HK-2 (cell line): ENCODE data around the gene BCKDHB.
A peak's percentile ranks its signal among the peaks of the same experiment; 100 is the strongest.
"Not testable (repeated sequence)": the region's sequence is repeated elsewhere in the genome, so short reads cannot be mapped to it uniquely, and the experiment has no call there.

Source experiments
- DNase-seq: peaks from one replicate; pipeline ENCODE4 v3.0.0-alpha.2; 2018; ENCODE audit not compliant: unreplicated experiment

BCKDHB gene

DNA sequence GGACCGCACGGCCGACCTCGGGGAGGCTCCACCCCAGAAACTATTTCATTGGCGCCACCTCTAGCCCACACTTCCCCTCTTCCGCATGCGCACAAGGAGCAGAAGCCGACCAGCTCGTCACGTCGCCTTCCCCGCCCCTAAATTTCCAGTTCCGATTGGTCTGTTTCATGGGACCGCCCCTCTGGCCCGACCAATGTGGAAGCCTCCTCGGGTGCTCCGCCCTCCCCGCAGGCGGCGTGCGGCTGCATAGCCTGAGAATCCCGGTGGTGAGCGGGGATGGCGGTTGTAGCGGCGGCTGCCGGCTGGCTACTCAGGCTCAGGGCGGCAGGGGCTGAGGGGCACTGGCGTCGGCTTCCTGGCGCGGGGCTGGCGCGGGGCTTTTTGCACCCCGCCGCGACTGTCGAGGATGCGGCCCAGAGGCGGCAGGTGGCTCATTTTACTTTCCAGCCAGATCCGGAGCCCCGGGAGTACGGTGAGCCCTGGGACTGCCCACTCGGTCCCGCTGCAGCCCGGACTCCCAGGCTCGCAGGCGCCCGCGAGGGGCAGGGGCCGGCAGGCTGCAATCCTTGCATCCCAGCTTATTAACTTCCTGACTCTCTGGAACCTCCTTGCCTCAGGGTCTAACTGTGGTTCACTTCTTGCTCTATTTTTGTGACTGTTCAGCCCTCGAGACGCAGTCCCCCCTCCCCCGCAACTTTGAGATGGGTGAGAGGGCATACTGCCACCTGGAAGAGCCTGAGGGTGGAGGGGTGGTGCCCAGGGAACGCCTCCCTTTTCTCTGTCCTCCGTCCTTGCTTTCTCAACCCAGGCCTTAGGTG is at the start of gene BCKDHB:
TSS of gene BCKDHB (plus strand) at position 254 of the 818 bp plus-strand sequence. CDS start at position 277, 23 bp downstream.
- peak; percentile 98 for DNase-seq

DNA sequence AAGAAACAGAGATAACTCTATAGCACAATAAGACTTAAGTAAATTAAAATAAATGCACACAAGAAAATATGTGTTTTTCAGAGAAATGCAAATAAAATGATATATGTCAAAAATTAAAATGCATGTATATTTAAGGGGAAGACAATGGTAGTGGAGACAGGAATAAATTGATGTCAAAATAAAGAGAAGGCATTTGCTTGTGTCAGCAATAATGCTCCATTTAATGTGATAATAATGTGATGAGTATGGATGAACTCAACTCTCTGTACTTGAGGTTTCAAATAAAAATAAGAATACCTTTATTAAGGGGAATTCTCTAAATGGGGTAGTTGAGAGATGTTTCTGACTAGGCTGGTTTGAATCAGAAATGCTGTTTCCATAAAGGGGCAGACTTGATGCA is 45.7 kb upstream of the BCKDHB start:
- no peak for DNase-seq

DNA sequence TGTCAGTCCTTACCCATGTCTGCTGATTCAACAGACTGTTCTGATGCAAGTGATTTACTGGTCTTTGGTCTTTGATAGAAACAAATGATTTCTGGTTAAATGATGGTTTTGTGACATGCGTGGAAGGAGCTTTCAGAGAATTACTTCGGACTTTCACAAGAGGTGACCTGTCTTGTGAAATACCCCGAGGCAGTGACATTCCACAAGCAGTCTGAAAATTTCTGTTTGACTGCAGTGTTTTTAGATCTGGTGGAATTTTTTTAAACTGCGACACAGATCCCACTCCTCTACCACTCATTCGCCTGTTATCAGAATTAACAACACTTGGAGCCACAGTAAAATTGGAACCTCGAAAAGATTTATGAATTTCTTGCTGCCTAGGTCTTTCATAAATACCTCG is 38.3 kb upstream of the BCKDHB start:
- not testable (repeated sequence) for DNase-seq

DNA sequence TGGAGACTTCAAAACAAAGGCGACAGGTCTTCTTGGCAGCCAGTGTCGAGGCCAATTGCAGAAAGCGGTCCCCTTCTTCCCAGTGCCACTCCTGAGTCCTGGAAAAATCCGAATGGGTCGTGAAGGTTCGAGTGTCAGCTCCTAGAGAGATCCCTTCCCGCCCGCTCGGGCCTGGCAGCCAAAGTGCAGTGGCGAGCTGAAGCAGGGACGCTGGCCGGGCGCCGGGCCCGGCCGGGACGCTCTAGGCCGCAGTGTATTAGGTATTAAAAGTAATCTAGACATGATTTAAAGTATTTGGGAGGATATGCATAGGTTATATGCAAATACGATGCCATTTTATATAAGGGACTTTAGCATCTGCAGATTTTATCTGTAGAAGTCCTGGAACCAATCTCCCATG is 36.0 kb upstream of the BCKDHB start:
- DNase-seq, result not testable (repeated sequence)

DNA sequence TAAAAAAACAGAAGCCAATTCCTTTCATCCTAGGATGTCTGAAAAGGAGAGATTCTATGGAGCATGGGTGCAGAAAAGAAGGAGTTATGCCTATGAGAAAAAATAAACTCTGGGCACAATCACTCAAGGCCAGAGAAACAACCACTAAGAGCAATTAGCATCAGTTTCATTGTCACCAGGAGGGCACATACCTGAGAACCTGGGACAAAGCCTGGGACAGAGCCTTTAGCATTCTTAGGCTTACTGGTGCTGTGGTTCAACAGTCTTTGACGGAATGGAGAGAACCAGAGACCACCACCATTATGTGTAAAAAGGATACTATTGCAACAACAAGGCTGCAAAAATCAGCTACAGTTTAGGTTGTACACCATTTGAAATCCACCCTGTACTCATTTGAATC is 29.4 kb upstream of the BCKDHB start:
- DNase-seq, result no peak

DNA sequence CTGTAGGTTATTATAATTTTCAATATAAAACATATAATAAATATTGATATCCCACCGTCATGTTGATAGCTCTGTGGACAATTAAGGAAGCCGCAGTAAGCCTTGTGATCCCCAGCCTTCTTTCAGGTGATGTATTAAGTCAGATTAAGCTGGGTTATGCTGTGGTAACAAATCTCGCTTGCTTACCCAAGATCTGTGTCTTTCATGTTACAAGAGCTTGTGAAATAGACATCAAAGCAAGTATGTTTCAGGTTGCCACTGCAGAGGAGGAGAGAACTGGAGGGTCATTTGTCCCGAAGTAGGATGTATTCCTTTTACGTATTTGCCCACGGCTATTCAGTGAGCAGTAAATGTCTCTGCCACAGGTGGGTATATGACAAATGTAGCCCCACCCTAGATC is 17.8 kb upstream of the BCKDHB start:
- no peak for DNase-seq

DNA sequence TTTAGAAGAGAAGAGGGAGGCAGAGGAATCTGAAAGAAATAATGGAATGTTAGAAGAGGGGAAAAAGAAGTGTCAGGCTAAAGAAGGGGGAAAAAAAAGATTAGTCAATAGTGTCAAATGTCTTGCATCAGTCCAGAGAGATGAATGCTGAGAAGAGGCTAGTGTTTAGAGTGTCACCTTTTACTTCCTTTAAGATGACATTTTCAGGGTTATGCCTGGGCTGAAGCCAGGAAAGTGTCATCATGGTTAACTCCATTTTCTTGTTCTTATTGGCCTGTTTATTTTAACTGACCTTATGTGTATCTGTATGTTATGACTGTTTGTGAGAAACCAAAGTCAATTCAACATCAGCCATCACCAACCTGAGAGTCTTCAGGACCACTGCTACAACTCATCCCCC is 15.0 kb upstream of the BCKDHB start:
- no peak for DNase-seq

DNA sequence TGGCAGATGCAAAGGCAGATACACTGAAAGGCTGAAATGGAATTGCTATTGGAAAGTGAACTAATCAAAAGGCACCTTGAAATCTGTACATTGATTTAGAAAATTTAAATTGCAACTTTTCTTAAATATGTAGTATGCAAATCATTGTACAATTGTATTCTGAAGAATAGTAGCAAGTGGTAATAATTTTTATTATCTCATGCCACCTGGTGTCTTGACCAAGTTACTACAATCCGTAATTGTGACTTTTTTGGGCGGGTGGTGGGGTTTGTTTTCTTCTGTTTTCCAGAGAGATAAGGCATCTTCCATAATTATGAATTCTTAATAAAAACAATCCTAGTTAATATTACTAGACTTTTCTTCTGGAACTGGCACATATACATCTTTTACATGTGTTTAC is 12.5 kb upstream of the BCKDHB start:
- no peak for DNase-seq

DNA sequence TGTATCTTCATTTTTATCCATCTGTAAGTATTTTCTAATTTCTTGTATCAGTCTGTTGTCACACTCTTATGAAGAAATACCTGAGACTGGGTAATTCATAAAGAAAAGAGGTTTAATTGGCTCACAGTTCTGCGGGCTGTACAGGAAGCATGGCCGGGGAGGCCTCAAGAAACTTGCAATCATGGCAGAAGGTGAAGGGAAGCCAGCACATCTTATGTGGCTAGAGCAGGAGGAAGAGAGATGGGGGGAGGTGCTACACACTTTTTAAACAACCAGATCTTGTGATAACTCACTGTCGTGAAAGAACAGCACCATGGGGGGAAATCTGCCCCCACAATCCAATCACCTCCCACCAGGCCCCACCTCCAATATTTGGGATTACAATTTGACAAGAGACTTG is 10.9 kb upstream of the BCKDHB start:
- no peak for DNase-seq

DNA sequence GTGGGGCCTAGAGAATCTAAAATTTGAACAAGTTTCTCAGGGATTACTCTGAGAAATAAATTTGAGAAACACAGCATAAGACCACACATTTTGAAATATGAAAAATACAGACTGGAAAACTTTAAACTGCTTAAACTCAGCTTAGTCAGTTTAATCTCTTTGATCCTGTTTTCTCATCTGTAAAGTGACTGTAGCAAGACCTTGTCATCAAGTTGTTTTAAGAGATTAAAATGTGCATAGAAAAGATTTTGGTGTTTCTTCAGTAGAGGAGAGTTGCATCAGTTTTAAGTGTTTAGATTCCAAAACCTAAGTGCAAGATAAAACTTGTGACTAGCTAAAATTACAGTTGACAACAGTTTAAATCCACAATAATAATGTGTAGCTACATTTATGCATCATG is 8.1 kb upstream of the BCKDHB start:
- no peak for DNase-seq

DNA sequence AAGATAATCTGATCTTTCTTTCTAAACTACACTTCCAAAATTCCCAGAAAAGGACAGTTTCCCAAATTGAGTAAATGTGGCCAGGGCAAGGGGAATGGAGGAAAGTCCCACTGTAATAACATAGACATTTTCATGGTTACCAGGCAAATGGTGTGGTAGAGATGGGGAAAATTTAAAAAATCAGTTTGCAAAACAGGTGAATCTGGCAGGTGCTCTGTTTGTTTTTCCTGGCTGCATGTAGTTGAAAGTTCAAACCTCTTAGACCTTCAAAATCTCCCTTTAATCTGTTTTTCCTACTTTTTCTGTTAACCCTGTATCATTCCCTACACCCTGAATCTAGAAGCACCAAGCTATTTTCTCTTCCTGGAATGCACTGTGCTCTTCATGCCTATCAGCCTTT is 2.0 kb upstream of the BCKDHB start:
- no peak for DNase-seq

DNA sequence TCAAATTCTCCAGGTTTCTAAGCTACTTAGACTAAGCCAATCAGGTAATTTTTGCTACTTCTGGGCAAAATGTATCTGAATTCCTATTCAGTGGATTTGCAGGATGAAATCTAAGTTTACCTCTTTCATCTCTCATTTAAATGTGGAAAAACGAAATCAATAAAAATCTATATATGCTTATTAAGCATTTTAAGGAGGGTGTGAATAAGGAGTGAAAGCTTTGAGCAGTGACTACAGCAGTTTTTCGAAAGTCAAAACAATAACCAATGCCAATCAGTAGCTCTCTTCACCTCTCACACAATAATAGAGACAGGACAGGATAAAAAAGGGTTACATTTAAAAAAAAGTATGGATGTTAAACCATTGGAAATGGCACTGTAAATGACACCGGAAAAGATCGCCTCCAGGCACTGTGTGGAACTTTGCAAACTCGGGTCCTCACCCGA is 476 bp upstream of the BCKDHB start:
- DNase-seq, result no peak

DNA sequence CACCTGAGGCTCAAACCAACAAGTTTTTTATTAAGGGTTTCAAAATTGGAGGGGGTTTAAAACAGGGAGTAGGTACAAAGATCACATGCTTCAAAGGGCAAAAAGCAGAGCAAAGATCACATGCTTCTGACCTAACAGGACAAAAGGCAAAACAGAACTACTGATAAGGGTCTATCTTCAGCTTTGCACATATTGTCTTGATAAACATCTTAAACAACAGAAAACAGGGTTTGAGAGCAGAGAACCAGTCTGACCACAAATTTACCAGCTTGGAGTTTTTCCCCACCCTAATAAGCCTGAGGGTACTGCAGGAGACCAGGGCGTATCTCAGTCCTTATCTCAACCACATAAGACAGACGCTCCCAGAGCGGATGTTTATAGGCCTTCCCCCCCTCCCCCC is 16.1 kb downstream of the BCKDHB start:
- not testable (repeated sequence) for DNase-seq

DNA sequence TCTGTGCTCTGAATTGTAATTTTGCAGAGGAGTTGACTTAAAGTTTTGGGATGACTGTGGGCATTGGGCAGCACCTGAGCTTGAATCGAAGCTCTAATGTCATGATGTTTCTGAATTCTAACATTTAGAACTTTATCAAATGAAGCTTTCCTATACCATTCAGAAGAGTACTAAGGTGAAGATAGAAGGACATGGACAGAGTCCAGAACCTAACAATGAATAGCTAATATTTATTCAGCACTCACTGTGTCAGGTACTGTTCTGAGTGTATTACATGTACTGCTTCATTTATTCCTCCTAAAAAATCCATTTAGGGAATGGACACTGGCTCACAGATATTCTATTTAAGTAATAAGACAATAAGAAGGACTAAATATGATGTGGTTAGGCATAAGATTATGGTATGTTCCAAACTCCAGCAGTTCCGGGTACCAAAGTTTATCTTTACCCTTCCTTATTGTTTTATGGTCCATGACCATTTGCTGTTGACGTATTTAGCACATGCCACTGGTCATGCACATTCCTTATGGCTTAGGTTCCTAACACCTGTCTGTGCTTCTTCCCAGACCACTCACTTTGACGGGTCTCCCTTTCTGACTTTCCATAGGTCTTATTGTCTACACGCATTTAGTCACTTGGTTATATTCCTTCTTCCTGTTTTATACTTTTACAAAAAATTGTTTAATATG is 20.3 kb downstream of the BCKDHB start:
- no peak for DNase-seq

DNA sequence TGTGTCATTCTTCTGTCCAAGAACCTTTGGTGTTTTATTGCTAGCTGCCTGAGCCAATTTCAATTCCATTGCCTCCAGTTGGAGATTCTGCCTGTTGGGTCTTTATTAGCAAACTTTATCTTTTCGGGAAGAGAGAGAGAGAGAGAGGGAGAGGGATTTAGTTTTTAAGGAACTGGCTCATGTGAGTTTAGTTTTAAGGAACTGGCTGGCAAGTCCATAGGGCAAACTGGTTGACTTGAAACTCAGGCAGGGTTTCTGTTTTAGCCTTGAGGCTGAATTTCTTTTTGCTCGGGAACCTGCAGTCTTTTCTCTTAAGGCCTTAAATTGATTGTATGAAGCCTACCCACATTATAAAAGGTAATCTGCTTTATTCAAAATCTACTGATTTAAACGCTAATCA is 23.0 kb downstream of the BCKDHB start:
- no peak for DNase-seq

DNA sequence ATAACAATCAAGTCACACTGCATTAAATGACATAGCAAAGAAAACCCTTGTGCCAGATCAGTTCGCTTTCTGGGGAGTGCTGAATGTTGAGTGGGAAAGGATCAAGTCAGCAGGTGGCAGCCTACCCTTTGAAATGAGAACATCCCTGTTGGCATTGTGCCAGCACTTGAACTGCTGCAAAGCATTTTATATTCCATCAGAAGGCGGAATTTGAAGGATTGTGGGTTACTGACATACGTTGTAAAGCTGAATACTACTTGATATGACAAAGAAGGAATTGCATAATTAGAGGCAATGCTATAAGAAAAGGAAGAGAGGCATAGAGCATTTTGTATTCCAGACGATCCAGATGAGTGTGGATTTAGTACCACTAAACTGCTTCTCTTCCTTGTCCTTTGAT is 26.5 kb downstream of the BCKDHB start:
- peak; percentile 30 for DNase-seq

DNA sequence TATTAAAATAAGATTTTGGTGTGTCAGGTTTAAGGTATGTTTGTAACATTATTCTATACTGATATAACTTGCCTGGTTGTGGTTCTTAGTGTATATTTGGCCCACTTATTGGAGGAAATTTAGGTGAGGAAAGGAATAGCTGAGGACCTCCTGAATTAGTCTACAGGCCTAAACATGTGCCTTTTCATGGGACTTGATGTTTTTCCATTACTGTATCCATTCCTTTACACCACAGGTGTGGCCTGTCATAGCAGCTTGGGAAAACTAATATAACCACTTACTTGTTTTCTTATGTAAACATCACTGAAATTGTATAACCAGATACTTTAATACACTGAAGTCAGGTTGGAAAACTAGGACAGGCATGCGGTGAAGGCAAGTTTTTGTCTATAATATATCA is 27.6 kb downstream of the BCKDHB start:
- no peak for DNase-seq

DNA sequence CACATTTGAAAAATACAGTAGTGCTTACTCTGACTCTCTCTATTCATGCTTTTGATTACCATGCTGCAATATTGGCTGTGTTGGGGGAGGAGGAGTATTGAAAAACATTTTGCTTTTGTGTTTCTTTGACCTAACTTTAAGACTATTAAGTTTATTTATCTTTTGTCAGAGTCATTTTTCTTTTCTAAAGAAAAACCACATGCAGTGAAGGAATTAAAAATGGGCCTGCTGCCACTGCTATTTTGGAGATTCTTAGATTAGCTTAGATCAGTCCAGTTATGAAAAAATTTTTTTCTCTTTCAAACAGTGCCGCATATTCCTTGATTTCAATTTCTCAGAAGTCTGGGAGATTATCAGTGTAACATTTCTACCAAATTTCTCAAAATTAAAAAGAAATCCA is 36.1 kb downstream of the BCKDHB start:
- DNase-seq, result no peak

DNA sequence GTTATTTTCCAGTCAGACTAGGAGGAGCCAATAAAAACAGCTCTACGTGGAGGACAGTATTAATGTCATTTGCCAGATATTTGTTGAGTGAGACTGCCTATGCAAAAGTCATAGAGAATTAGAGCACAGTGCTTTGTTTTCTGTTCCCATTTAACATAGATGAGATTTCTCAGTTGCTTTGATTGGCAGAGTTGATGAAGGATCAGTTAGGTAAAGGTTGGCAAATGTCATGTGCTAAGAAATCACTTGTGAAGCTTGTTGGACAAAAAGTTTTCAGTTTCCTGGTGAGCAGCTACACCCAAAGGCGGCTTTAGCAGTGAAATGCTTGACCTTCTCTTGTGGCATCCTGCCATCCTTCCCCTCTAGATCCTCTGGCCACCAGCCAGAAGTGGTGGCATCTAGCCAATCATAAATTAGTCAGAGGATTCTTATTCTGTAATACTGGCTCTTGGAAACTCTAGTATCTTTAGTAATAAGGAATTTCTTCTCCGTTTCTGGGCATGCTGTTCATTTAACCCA is 37.0 kb downstream of the BCKDHB start:
- peak; percentile 57 for DNase-seq

DNA sequence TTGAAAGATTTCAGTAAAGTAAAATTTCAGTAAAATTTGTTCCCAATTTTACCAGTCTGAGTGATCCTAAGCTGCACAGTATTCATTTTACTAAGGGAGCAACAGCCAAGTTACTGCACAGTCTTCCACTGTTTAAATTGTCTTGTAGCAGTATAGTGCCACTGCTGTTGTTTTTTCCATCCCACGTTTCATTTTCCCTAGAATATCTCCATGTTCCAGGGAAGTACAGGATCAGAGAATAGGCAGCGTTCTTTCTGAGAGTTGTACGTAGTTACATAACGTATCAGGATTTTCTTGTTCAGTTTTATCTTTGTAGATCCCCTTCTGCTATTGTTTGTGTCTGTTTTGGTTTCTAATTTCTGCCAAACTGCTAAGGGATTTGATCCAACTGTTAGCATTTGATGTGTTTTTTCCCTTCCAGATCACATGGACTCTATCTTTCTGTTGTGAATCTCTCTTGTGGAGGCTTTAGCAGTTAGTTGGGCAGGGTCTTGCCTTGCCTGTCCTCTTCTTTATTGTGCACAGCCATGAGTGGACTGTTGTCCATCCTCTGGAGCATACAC is 38.4 kb downstream of the BCKDHB start:
- DNase-seq, result no peak

DNA sequence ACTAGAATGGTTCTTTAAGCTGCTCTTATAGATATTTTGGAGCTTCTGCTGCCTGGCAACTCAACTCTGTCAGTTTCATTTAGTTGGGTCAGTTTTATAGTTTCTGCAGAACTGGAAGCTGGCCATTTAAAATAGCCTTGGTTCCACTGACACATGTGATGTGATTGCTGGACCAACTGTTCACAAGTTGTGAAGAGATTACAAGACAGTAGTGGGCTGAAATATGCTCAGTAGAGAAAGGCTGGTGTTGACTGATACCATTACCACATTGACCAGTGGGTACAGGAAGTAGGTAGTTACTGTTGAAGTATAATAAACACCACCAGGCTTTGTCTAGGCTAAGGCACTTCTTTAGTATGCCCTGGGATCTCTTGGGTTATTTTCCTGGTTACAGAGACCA is 39.0 kb downstream of the BCKDHB start:
- DNase-seq, result no peak

DNA sequence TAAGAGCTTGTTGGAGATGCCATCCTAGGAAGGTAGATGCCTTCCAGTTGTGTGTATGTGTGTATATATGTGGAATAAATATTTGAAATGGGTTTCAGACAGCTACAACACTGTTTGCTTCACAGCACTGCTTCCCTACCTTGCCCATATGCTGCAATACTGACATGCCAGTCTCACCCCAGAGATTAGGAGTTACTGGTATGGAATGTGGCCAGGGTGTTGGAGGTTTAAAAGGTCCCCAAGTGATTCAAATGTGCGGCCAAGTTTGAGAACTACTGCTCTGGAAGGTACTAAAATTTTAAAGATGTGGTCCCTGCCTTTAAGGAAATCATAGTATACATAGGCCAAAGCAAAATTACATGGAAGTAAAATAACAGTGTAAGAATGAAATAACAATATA is 39.5 kb downstream of the BCKDHB start:
- no peak for DNase-seq

DNA sequence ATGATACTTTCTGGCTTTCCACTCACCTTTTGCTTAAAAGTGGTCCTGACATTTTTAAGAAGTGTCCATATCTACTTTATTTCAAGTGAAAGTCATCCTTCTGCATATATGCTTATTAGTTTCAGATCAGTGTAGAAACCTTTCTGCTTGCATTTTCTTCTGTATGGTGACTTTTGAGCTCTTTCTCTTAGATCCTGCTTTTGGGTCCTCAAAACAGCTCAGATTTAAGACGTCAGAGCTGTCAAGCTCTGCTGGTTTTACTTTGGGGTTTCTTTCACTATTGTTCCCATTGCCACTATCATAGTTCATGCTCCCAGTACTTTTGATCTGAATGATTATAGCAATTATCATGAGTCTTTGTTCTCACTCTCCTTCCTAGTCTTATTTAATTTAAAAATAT is 41.7 kb downstream of the BCKDHB start:
- no peak for DNase-seq
